ENCODE results near the gene DMD. TPM values are rescaled to one million over a fixed set of nuclear protein-coding genes. Genes with fewer than 3 reads are reported as not detected.

DMD gene
- total RNA-seq, 2 donors from 2014 or later: 19.6 to 24.9 TPM

- H3K27ac Mint-ChIP-seq: no peak overlapping the region
- TF ChIP-seq CTCF (conservative IDR thresholded peaks at IDR 0.05): no peak
- H3K9me3 ChIP-seq (ENCODE audit: control insufficient read depth, low read length): no peaks in the 10 kb centered on the region
- no peak overlapping the region for H3K9ac ChIP-seq (ENCODE audit: extremely low read depth, low read length, poor library complexity, severe bottlenecking)
- no peaks in the 10 kb centered on the region for H3K27me3 ChIP-seq (ENCODE audit: control insufficient read depth, insufficient read depth, low read length, poor library complexity, severe bottlenecking)
- no peaks in the 10 kb centered on the region for H3K36me3 ChIP-seq (ENCODE audit: control insufficient read depth, insufficient read depth, low read length)
- H3K4me3 Mint-ChIP-seq: no peak overlapping the region
- 96 to 100% methylated on average over 1 to 8 of the region's 9 CpGs for WGBS, 2 experiments (ENCODE audit: insufficient coverage in 1 of 2, insufficient read length in 1 of 2)
- H3K9me3 Mint-ChIP-seq: peaks cover 23% of the 10 kb centered on the region
- H3K4me1 ChIP-seq (ENCODE audit: control insufficient read depth, insufficient read depth, low read length): no peaks in the 10 kb centered on the region
- peaks cover 9% of the 10 kb centered on the region for H3K36me3 Mint-ChIP-seq (ENCODE audit: low read depth)
- H3K27me3 Mint-ChIP-seq (ENCODE audit: insufficient read depth): no peaks in the 10 kb centered on the region
- no peak overlapping the region for H3K4me3 ChIP-seq (ENCODE audit: low read length)
- H3K4me1 Mint-ChIP-seq: peaks cover 3% of the 10 kb centered on the region
- H3K27ac ChIP-seq (ENCODE audit: low read depth, low read length): no peak overlapping the region
- no peak for DNase-seq
Observed at GRCh38 chrX:31255310-31256033, 1955.9 kb downstream of the DMD start.

- H3K27me3 ChIP-seq (ENCODE audit: control insufficient read depth, insufficient read depth, low read length, poor library complexity, severe bottlenecking): no peaks in the 10 kb centered on the region
- DNase-seq: no peak
- TF ChIP-seq CTCF (conservative IDR thresholded peaks at IDR 0.05): no peak
- H3K4me3 ChIP-seq (ENCODE audit: low read length): no peak overlapping the region
- no peak overlapping the region for H3K27ac ChIP-seq (ENCODE audit: low read depth, low read length)
- H3K9me3 ChIP-seq (ENCODE audit: control insufficient read depth, low read length): no peaks in the 10 kb centered on the region
- WGBS, 2 experiments (ENCODE audit: insufficient coverage in 1 of 2, insufficient read length in 1 of 2): 50 to 100% methylated on average over 1 to 2 of the region's 3 CpGs
- Mint-ChIP-seq H3K4me1 (peaks cover 6% of the 10 kb centered on the region), H3K4me3 (no peak overlapping the region), H3K36me3 (ENCODE audit: low read depth) (peaks cover 6% of the 10 kb centered on the region), H3K9me3 (peaks cover 34% of the 10 kb centered on the region), H3K27me3 (ENCODE audit: insufficient read depth) (no peaks in the 10 kb centered on the region), H3K27ac (no peak overlapping the region)
- no peak overlapping the region for H3K9ac ChIP-seq (ENCODE audit: extremely low read depth, low read length, poor library complexity, severe bottlenecking)
- H3K36me3 ChIP-seq (ENCODE audit: control insufficient read depth, insufficient read depth, low read length): no peaks in the 10 kb centered on the region
- no peaks in the 10 kb centered on the region for H3K4me1 ChIP-seq (ENCODE audit: control insufficient read depth, insufficient read depth, low read length)
Observed at GRCh38 chrX:31252133-31252532, 1959.2 kb downstream of the DMD start.

- H3K27ac Mint-ChIP-seq: no peak overlapping the region
- no peak overlapping the region for H3K4me3 ChIP-seq (ENCODE audit: low read length)
- no peaks in the 10 kb centered on the region for H3K4me1 ChIP-seq (ENCODE audit: control insufficient read depth, insufficient read depth, low read length)
- WGBS, 2 experiments (ENCODE audit: insufficient coverage in 1 of 2, insufficient read length in 1 of 2): 100% methylated on average over 3 of the region's 4 CpGs; no CpG with 5 or more reads in 1 of the 2 experiments
- no peaks in the 10 kb centered on the region for H3K9me3 ChIP-seq (ENCODE audit: control insufficient read depth, low read length)
- H3K4me3 Mint-ChIP-seq: no peak overlapping the region
- no peak for DNase-seq
- H3K36me3 ChIP-seq (ENCODE audit: control insufficient read depth, insufficient read depth, low read length): no peaks in the 10 kb centered on the region
- H3K27me3 ChIP-seq (ENCODE audit: control insufficient read depth, insufficient read depth, low read length, poor library complexity, severe bottlenecking): no peaks in the 10 kb centered on the region
- no peak overlapping the region for H3K9ac ChIP-seq (ENCODE audit: extremely low read depth, low read length, poor library complexity, severe bottlenecking)
- TF ChIP-seq CTCF (conservative IDR thresholded peaks at IDR 0.05): no peak
- no peak overlapping the region for H3K27ac ChIP-seq (ENCODE audit: low read depth, low read length)
- H3K9me3 Mint-ChIP-seq: peaks cover 40% of the 10 kb centered on the region
- peaks cover 3% of the 10 kb centered on the region for H3K4me1 Mint-ChIP-seq
- no peaks in the 10 kb centered on the region for H3K27me3 Mint-ChIP-seq (ENCODE audit: insufficient read depth)
- H3K36me3 Mint-ChIP-seq (ENCODE audit: low read depth): peaks cover 3% of the 10 kb centered on the region
Observed at GRCh38 chrX:31251336-31251735, 1960.0 kb downstream of the DMD start.
